SK-N-SH treated with all-trans-retinoic acid at 6 μM for 48 hours (cell line): ENCODE measurements around the gene NCK2.

Experiments used
- ATAC-seq: fragments of 200-7000 bp; cut with Tn5 transposase; 3 replicates; pipeline ENCODE4 v1.9.1; 2020; ENCODE audit warnings: mild to moderate bottlenecking, moderate library complexity
- ARNTL ChIP-seq: fragments of 450-650 bp; formaldehyde crosslinking; IDR thresholded peaks from 2 replicates; pipeline ENCODE4 v1.5.0; 2020; ENCODE audit warnings: low read depth, mild to moderate bottlenecking, moderate library complexity, borderline replicate concordance
- CREB5 ChIP-seq: fragments of 250-450 bp; sonication (Bioruptor Pico); IDR thresholded peaks from 2 replicates; pipeline ENCODE4 v1.5.1; 2020; ENCODE audit warnings: low read depth, mild to moderate bottlenecking, moderate library complexity
- CSDC2 ChIP-seq: fragments of 250-450 bp; sonication (Bioruptor Pico); IDR thresholded peaks from 2 replicates; pipeline ENCODE4 v1.5.0; 2020; ENCODE audit warnings: mild to moderate bottlenecking, moderate library complexity
- ESRRG ChIP-seq: fragments of 250-450 bp; sonication (Bioruptor Pico); IDR thresholded peaks from 2 replicates; pipeline ENCODE4 v1.6.1; 2021; ENCODE audit warnings: mild to moderate bottlenecking
- GLIS3 ChIP-seq: fragments of 250-450 bp; sonication (Bioruptor Pico); IDR thresholded peaks from 2 replicates; pipeline ENCODE4 v1.5.0; 2020; ENCODE audit warnings: mild to moderate bottlenecking, moderate library complexity
- ISL1 ChIP-seq: fragments of 250-450 bp; sonication (Bioruptor Pico); IDR thresholded peaks from 2 replicates; pipeline ENCODE4 v2.1.2; 2022; ENCODE audit warnings: mild to moderate bottlenecking, moderate library complexity
- OSR1 ChIP-seq: fragments of 250-450 bp; sonication (Bioruptor Pico); IDR thresholded peaks from 2 replicates; pipeline ENCODE4 v1.8.0; 2022; ENCODE audit warnings: moderate library complexity, mild to moderate bottlenecking, inconsistent platforms
- PATZ1 ChIP-seq: fragments of 250-450 bp; sonication (Bioruptor Pico); IDR thresholded peaks from 2 replicates; pipeline ENCODE4 v1.8.0; 2020; ENCODE audit warnings: mild to moderate bottlenecking, moderate library complexity, borderline replicate concordance
- POU6F1 ChIP-seq: fragments of 250-450 bp; sonication (Bioruptor Pico); IDR thresholded peaks from 2 replicates; pipeline ENCODE4 v1.8.0; 2021; ENCODE audit warnings: low read depth, mild to moderate bottlenecking, moderate library complexity, borderline replicate concordance
- PPARA ChIP-seq: fragments of 250-450 bp; sonication (Bioruptor Pico); IDR thresholded peaks from 2 replicates; pipeline ENCODE4 v1.5.0; 2020; ENCODE audit warnings: mild to moderate bottlenecking, borderline replicate concordance
- RARB ChIP-seq: fragments of 250-450 bp; sonication (Bioruptor Pico); IDR thresholded peaks from 2 replicates; pipeline ENCODE4 v1.8.0; 2021; ENCODE audit warnings: mild to moderate bottlenecking, moderate library complexity
- SNAI2 ChIP-seq: fragments of 250-450 bp; sonication (Bioruptor Pico); IDR thresholded peaks from 2 replicates; pipeline ENCODE4 v1.5.0; 2020; ENCODE audit warnings: mild to moderate bottlenecking, moderate library complexity
- TCF4 ChIP-seq: fragments of 250-450 bp; sonication (Bioruptor Pico); IDR thresholded peaks from 2 replicates; pipeline ENCODE4 v1.8.0; 2021; ENCODE audit warnings: mild to moderate bottlenecking, moderate library complexity, borderline replicate concordance
- TOX ChIP-seq: fragments of 250-450 bp; sonication (Bioruptor Pico); IDR thresholded peaks from 2 replicates; pipeline ENCODE4 v1.8.0; 2021; ENCODE audit warnings: mild to moderate bottlenecking, moderate library complexity, borderline replicate concordance
- TSHZ2 ChIP-seq: fragments of 250-450 bp; sonication (Bioruptor Pico); IDR thresholded peaks from 2 replicates; pipeline ENCODE4 v1.5.0; 2020; ENCODE audit warnings: mild to moderate bottlenecking, moderate library complexity
- ZC3H10 ChIP-seq: fragments of 250-450 bp; sonication (Bioruptor Pico); IDR thresholded peaks from 2 replicates; pipeline ENCODE4 v1.5.1; 2021; ENCODE audit warnings: mild to moderate bottlenecking, moderate library complexity
- ZFP3 ChIP-seq: fragments of 250-450 bp; sonication (Bioruptor Pico); IDR thresholded peaks from 2 replicates; pipeline ENCODE4 v1.5.0; 2020; ENCODE audit warnings: mild to moderate bottlenecking, moderate library complexity
- ZFP30 ChIP-seq: fragments of 450-650 bp; formaldehyde crosslinking; IDR thresholded peaks from 2 replicates; pipeline ENCODE4 v1.5.0; 2022; ENCODE audit warnings: mild to moderate bottlenecking, moderate library complexity
- ZNF70 ChIP-seq: fragments of 450-650 bp; formaldehyde crosslinking; IDR thresholded peaks from 2 replicates; pipeline ENCODE4 v1.5.0; 2020; ENCODE audit warnings: mild to moderate bottlenecking, moderate library complexity
- ZNF8 ChIP-seq: fragments of 450-650 bp; formaldehyde crosslinking; IDR thresholded peaks from 2 replicates; pipeline ENCODE4 v1.5.0; 2020; ENCODE audit warnings: mild to moderate bottlenecking, moderate library complexity

Gene NCK2

GRCh38 chr2:105772362-105772761 lies 27.6 kb downstream of the NCK2 start (continued):
- TF ChIP-seq PATZ1 (CRISPR knock-in tag) (no peak), ZNF8 (CRISPR knock-in tag) (no peak), POU6F1 (no peak), SNAI2 (no peak), GLIS3 (no peak)

- TF ChIP-seq TOX (CRISPR knock-in tag) (no peak), POU6F1 (no peak), ZNF70 (CRISPR knock-in tag) (no peak), PATZ1 (CRISPR knock-in tag) (no peak), ESRRG (CRISPR knock-in tag) (no peak), SNAI2 (no peak), OSR1 (CRISPR knock-in tag) (no peak), CSDC2 (CRISPR knock-in tag) (no peak), ZFP30 (no peak)
- no peak for ATAC-seq
Measured at GRCh38 chr2:105773568-105773967, 28.9 kb downstream of the NCK2 start.

GRCh38 chr2:105774781-105775337 lies 30.1 kb downstream of the NCK2 start:
- TF ChIP-seq ARNTL (CRISPR knock-in tag), result no peak
- no peak for TF ChIP-seq POU6F1
- no peak for TF ChIP-seq ISL1 (CRISPR knock-in tag)
- no peak for TF ChIP-seq SNAI2
- TF ChIP-seq CREB5 (CRISPR knock-in tag), result no peak
- no peak for TF ChIP-seq TOX (CRISPR knock-in tag)
- no peak for TF ChIP-seq GLIS3
- TF ChIP-seq ZNF70 (CRISPR knock-in tag), result no peak
- TF ChIP-seq TSHZ2 (CRISPR knock-in tag), result no peak
- TF ChIP-seq ZC3H10, result no peak
- TF ChIP-seq RARB (CRISPR knock-in tag), result no peak
- no peak for TF ChIP-seq ZNF8 (CRISPR knock-in tag)
- no peak for TF ChIP-seq TCF4 (CRISPR knock-in tag)
- no peak for TF ChIP-seq ZFP3 (CRISPR knock-in tag)
- no peak for TF ChIP-seq PPARA (CRISPR knock-in tag)
- TF ChIP-seq CSDC2 (CRISPR knock-in tag), result no peak
- no peak for ATAC-seq
